ENCODE data around the gene TRPC1.

GRCh38 chr3:142849148-142849547, 125.3 kb downstream of the TRPC1 start:
- TF ChIP-seq YY1 (IDR thresholded peaks at IDR 0.05; ENCODE audit: insufficient read depth, insufficient read length) (no peak), SUZ12 (IDR thresholded peaks at IDR 0.05; ENCODE audit: extremely low read depth, insufficient read depth, insufficient read length) (no peak), ZNF274 (IDR thresholded peaks at IDR 0.05; ENCODE audit: low read depth, low read length) (no peak)

Data from NT2/D1 (cell line).